Smooth muscle cell (in vitro differentiated cells): ENCODE measurements around the gene IP6K1. TPM values are rescaled to one million over a fixed set of nuclear protein-coding genes. Genes with fewer than 3 reads are reported as not detected.

Source experiments
- DNase-seq: peaks from one replicate; lab custom pipeline; 2025; ENCODE audit not compliant: unreplicated experiment; lab: John Stamatoyannopoulos, UW
- H2AFZ ChIP-seq: fragments of 200-600 bp; sonication (generic); 2 replicates; pipeline ENCODE4 v1.6.0; 2016; ENCODE audit warnings: antibody characterized with exemption, low read depth, mild to moderate bottlenecking
- H3F3A ChIP-seq: fragments of 200-600 bp; sonication (generic); 2 replicates; pipeline ENCODE4 v1.6.0; 2017; ENCODE audit warnings: antibody characterized with exemption, low read depth
- H3K27ac ChIP-seq: fragments of 200-600 bp; sonication (generic); 2 replicates; pipeline ENCODE4 v1.5.1; 2016; ENCODE audit warnings: low read depth, mild to moderate bottlenecking
- H3K27me3 ChIP-seq: fragments of 200-600 bp; sonication (generic); 2 replicates; pipeline ENCODE4 v1.6.1; 2016; ENCODE audit warnings: low read depth, mild to moderate bottlenecking
- H3K36me3 ChIP-seq: fragments of 200-600 bp; sonication (generic); 2 replicates; pipeline ENCODE4 v1.5.1; 2016; ENCODE audit warnings: low read depth
- H3K4me1 ChIP-seq: fragments of 200-600 bp; sonication (generic); 2 replicates; pipeline ENCODE4 v1.5.1; 2016; ENCODE audit warnings: low read depth
- H3K4me2 ChIP-seq: fragments of 200-600 bp; sonication (generic); 2 replicates; pipeline ENCODE4 v1.6.0; 2016; ENCODE audit warnings: mild to moderate bottlenecking
- H3K4me3 ChIP-seq: fragments of 200-600 bp; sonication (generic); 2 replicates; pipeline ENCODE4 v1.5.1; 2016; ENCODE audit warnings: mild to moderate bottlenecking
- H3K79me2 ChIP-seq: fragments of 200-600 bp; sonication (generic); 2 replicates; pipeline ENCODE4 v1.6.0; 2016; ENCODE audit warnings: low read depth, mild to moderate bottlenecking
- H3K9ac ChIP-seq: fragments of 200-600 bp; sonication (generic); 2 replicates; pipeline ENCODE4 v1.6.0; 2016; ENCODE audit warnings: low read depth
- H3K9me3 ChIP-seq: fragments of 200-600 bp; sonication (generic); replicated peaks from 2 replicates; pipeline ENCODE4 v1.5.1; 2016; ENCODE audit warnings: low read depth
- H4K20me1 ChIP-seq: fragments of 200-600 bp; sonication (generic); 2 replicates; pipeline ENCODE4 v1.6.0; 2016; ENCODE audit warnings: low read depth
- WGBS: methylation state at CpG from one replicate; pipeline ENCODE4 v1.1.7; 2016; ENCODE audit warnings: low lambda C conversion rate; 5-methylcytosine and 5-hydroxymethylcytosine counted together
- polyA plus RNA-seq: library from polyadenylated mRNA; unstranded; fragments of >200 nt; fragmentation: Nextera tagmentation; extraction: Ambion mirVana; gene quantifications from 2 replicates; pipeline ENCODE4 v1.2.1, GENCODE V29; 2016
- total RNA-seq: library from RNA; depleted of rRNA; stranded (reverse); fragments of >200 nt; gene quantifications from 2 replicates; pipeline ENCODE4 v1.2.3, GENCODE V29; 2014
- TF ChIP-seq, protein P1 (sequence below): fragments of 200-600 bp; sonication (generic); IDR thresholded peaks from 2 replicates; pipeline ENCODE4 v1.5.1; 2017; ENCODE audit warnings: borderline replicate concordance, mild to moderate bottlenecking, antibody characterized with exemption; ENCODE audit not compliant: insufficient read depth, poor library complexity, severe bottlenecking

Gene IP6K1
- total and polyA plus RNA-seq, 2 experiments from 2014 or later = 23.0 to 31.1 TPM

DNA sequence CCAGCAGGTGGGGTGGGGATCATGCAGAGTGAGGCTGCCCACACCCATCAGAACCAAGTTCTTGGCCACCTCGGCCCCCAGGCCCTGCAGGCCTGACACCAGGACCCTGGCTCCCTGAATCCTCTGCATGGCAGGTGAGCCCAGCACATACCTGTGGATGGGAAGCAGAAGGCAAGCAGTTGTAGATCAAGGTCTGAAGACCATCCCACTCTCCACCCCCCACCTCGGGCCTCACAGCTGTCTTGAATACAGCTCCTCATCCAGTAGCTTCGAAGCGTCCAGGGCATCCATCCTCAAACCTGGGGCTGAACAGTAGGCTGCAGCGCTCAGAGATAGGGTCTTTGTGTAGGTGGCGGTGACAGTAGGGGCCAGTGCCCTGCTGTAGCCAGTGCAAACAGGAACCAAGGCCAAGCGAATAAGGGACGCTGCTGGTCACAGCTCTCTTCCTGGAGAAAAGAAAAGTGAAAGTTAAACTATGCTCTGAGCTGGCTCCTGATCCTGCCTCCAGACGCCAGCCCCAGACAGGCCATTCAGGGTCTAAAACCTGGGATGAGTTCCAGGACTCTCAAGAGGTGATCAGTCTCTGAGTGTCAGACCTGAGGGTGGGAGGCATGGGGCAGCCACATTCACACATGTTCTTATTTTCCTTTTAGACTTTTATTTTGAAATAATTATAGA lies 27.3 kb upstream of the IP6K1 start, which contains the start of gene UBA7:
Gene UBA7, minus strand, starts transcription at position 457 of the 678 bp plus-strand sequence. Its CDS starts 166 bp downstream, at position 291.
- Histone ChIP-seq H3K4me1 (no peaks in the 10 kb centered on the region), H3K27ac (no peak within 1 kb of the TSS), H3K9ac (no peak within 1 kb of the TSS), H3K36me3 (no peaks in the 10 kb centered on the region), H3K4me2 (peak within 1 kb of the TSS; percentile 65), H2AFZ (peak within 1 kb of the TSS; percentile 83), H3F3A (no peaks in the 10 kb centered on the region), H3K27me3 (no peaks in the 10 kb centered on the region), H3K9me3 (no peaks in the 10 kb centered on the region), H4K20me1 (no peaks in the 10 kb centered on the region), H3K4me3 (peak within 1 kb of the TSS; percentile 27), H3K79me2 (no peaks in the 10 kb centered on the region)
- TF ChIP-seq, protein P1, sequence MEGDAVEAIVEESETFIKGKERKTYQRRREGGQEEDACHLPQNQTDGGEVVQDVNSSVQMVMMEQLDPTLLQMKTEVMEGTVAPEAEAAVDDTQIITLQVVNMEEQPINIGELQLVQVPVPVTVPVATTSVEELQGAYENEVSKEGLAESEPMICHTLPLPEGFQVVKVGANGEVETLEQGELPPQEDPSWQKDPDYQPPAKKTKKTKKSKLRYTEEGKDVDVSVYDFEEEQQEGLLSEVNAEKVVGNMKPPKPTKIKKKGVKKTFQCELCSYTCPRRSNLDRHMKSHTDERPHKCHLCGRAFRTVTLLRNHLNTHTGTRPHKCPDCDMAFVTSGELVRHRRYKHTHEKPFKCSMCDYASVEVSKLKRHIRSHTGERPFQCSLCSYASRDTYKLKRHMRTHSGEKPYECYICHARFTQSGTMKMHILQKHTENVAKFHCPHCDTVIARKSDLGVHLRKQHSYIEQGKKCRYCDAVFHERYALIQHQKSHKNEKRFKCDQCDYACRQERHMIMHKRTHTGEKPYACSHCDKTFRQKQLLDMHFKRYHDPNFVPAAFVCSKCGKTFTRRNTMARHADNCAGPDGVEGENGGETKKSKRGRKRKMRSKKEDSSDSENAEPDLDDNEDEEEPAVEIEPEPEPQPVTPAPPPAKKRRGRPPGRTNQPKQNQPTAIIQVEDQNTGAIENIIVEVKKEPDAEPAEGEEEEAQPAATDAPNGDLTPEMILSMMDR = no peak
- WGBS = 80% methylated on average over 9 of the region's 9 CpGs
- no peak for DNase-seq

DNA sequence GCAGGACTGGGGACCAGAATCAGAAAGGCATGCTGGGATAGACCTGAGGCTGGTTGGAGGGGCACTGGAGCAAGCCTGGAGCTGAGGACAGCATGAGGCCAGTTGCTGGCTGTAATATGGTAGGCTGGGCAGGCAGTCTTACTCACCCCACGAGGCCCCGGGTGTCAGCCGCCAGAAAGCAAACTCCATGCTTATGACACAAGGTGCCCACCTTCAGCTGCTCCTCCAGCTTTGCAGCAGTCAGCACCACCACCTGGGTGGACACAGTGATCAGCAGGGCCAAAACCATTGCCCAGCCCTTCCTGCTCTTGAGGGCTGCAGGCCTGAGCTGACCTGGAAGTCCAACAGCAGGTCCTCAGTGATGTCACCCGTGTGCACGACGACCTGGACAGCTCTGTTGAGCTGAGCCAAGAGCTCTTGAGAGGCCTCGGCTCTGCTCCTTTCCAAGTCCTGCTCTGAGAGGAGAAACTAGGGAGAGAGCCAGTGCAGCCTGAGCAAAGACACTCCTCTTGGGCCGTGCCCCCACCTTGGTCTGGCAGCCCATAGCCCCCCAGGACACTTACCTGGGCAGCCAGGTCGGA lies 26.7 kb upstream of the IP6K1 start:
- no peak overlapping the region for H3K9ac ChIP-seq
- no peaks in the 10 kb centered on the region for H3K9me3 ChIP-seq
- H3K79me2 ChIP-seq = no peaks in the 10 kb centered on the region
- H2AFZ ChIP-seq = no peak overlapping the region
- H3K4me2 ChIP-seq = no peak overlapping the region
- no peaks in the 10 kb centered on the region for H3K27me3 ChIP-seq
- no peak for DNase-seq
- H3K4me1 ChIP-seq = no peaks in the 10 kb centered on the region
- TF ChIP-seq, protein P1 = no peak
- no peaks in the 10 kb centered on the region for H3F3A ChIP-seq
- no peaks in the 10 kb centered on the region for H4K20me1 ChIP-seq
- 91% methylated on average over 9 of the region's 9 CpGs for WGBS
- no peaks in the 10 kb centered on the region for H3K36me3 ChIP-seq
- H3K4me3 ChIP-seq = no peak overlapping the region
- no peak overlapping the region for H3K27ac ChIP-seq

DNA sequence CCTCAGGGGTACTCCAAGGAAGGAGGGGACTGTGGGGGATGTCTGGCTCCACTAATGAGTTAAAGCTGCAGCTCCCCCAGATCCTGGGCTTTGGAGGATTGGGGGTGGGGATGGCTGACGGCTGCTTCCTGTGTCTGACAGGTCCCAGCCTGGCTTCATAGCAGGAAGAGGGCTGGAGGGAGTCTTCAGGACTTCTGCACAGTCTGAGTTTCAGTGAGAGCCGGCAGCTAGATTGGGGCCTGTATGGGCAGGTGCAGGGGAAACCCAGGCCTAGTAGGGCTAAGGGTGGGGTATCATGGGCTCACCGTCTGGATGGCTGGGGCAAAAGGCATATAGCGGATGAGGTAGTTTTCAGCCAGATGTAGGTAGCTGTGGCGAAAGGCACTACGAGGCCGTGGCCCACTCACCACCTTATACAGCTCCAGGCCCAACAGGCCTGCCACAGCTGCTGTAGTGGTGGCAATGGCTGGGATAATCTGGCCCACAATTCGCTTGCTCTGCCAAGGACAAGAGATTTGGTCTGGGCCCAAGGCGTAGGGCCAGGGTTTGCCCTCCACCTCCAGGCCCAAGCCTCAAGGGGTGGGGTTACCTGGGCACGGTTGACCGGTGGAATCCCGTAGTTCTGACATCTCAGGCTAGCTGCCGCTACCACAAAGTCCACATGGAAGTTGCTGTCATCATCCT lies 21.2 kb upstream of the IP6K1 start:
- no peak overlapping the region for H3K4me2 ChIP-seq
- TF ChIP-seq, protein P1 = no peak

More for the DNA sequence above, 21.2 kb upstream of the IP6K1 start:
- Histone ChIP-seq H3K4me1 (peaks cover 6% of the 10 kb centered on the region), H3K27ac (no peak overlapping the region), H3K27me3 (no peaks in the 10 kb centered on the region), H4K20me1 (no peaks in the 10 kb centered on the region), H2AFZ (no peak overlapping the region), H3K36me3 (no peaks in the 10 kb centered on the region), H3F3A (no peaks in the 10 kb centered on the region), H3K9ac (no peak overlapping the region), H3K4me3 (no peak overlapping the region), H3K9me3 (no peaks in the 10 kb centered on the region), H3K79me2 (no peaks in the 10 kb centered on the region)
- no peak for DNase-seq
- 79% methylated on average over 13 of the region's 13 CpGs for WGBS
